GM20431 (cell line): ENCODE measurements around the gene USP46.

ENCODE experiments used
- in situ Hi-C: fragments of 300-500 bp; cut with MseI, MboI; formaldehyde crosslinking; loops from one replicate; pipeline ENCODE4 v1.15.0; 2020; ENCODE audit warnings: low sequenced_read_pairs; ENCODE audit not compliant: unreplicated experiment

The USP46 gene

GRCh38 chr4:52658641-52659000 is 480 bp downstream of the USP46 start:
- in situ Hi-C loops = loop anchor here (25.0 kb wide), 1 partner anchor 96 kb away; no protein-coding TSS in a partner anchor

GRCh38 chr4:52657618-52658501 is 1.2 kb downstream of the USP46 start:
- in situ Hi-C loops = loop anchor here (25.0 kb wide), 1 partner anchor 96 kb away; no protein-coding TSS in a partner anchor

- in situ Hi-C loops = loop anchor here (25.0 kb wide), 1 partner anchor 95 kb away; no protein-coding TSS in a partner anchor
Measured at GRCh38 chr4:52657292-52657617, 1.8 kb downstream of the USP46 start.

GRCh38 chr4:52655506-52655905 is 3.6 kb downstream of the USP46 start:
- in situ Hi-C loops = loop anchor here (25.0 kb wide), 1 partner anchor 93 kb away; no protein-coding TSS in a partner anchor

GRCh38 chr4:52651996-52652672 is 7.0 kb downstream of the USP46 start:
- in situ Hi-C loops = loop anchor here (25.0 kb wide), 1 partner anchor 90 kb away; no protein-coding TSS in a partner anchor

- in situ Hi-C loops = no loop called here
Measured at GRCh38 chr4:52648836-52649235, 10.3 kb downstream of the USP46 start.

GRCh38 chr4:52646741-52647140 is 12.4 kb downstream of the USP46 start:
- in situ Hi-C loops = no loop called here

GRCh38 chr4:52646096-52646495 is 13.0 kb downstream of the USP46 start:
- in situ Hi-C loops = no loop called here

GRCh38 chr4:52645300-52645699 is 13.8 kb downstream of the USP46 start:
- in situ Hi-C loops = no loop called here

GRCh38 chr4:52643785-52644244 is 15.3 kb downstream of the USP46 start:
- in situ Hi-C loops = no loop called here

- in situ Hi-C loops = no loop called here
Measured at GRCh38 chr4:52643190-52643589, 15.9 kb downstream of the USP46 start.

GRCh38 chr4:52641854-52642563 is 17.1 kb downstream of the USP46 start:
- in situ Hi-C loops = no loop called here

- in situ Hi-C loops = no loop called here
Measured at GRCh38 chr4:52640808-52641565, 18.1 kb downstream of the USP46 start.

GRCh38 chr4:52638717-52639116 is 20.4 kb downstream of the USP46 start:
- in situ Hi-C loops = no loop called here

GRCh38 chr4:52637116-52637515 is 22.0 kb downstream of the USP46 start:
- in situ Hi-C loops = no loop called here

- in situ Hi-C loops = no loop called here
Measured at GRCh38 chr4:52635560-52635959, 23.5 kb downstream of the USP46 start.

GRCh38 chr4:52635130-52635529 is 24.0 kb downstream of the USP46 start:
- in situ Hi-C loops = no loop called here

GRCh38 chr4:52633846-52634245 is 25.3 kb downstream of the USP46 start:
- in situ Hi-C loops = no loop called here

- in situ Hi-C loops = no loop called here
Measured at GRCh38 chr4:52628974-52629373, 30.1 kb downstream of the USP46 start.

GRCh38 chr4:52628543-52628942 is 30.6 kb downstream of the USP46 start:
- in situ Hi-C loops = no loop called here
